Endometrium (tissue), 2 donors: ENCODE measurements around the gene ZYX.
"Not testable (repeated sequence)": the region's sequence is repeated elsewhere in the genome, so short reads cannot be mapped to it uniquely, and the experiment has no call there.

ENCODE experiments used
- FAIRE-seq: peaks from 2 replicates; lab custom pipeline; 2012; peaks lifted over from hg19 to GRCh38; lab: Jason Lieb, UNC
- donor health status: control.
- donor health status: control.

Gene ZYX

GRCh38 chr7:143385891-143386781, 5.0 kb downstream of the ZYX start:
- FAIRE-seq = no peak

DNA sequence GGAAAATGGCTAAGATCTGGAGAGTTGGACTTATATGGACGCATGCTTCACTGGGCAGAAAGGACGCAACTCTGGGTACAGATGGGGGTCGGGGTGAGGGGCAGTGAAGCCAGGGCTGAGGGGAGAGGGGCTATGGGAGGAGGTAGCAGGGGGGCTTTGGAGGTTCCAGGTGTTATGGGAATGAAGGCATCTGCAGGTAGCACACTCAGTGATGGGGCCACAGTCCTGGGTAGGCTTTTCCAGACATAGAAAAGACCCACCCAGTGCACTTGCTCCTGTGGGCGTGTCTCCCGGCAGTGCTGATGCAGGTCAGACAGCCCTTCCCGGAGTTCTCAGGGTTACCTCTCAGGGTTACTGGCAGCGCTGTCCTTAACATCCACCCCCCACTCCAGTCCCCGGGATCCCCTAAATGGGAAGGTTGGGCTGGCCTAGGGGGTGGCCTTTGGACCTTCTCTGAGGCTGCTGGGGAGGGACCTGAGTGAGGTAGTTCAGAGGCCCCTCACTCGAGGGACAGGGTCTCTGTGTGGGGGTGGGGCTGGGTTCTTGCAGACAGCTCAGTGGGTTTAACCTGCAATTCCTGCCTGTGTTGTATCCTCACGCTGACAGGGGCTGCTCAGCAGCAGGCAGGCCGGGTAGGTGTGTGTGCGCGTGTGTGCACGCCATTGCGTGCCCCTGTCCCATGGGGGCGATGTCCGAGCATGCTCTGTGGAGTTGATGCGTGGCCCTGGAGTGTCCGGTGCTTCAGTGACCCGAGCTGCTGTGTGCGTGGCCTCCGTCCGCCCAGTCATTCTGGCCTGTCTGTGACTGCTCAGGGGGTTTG, 6.2 kb downstream of the ZYX start:
- no peak for FAIRE-seq

- FAIRE-seq = no peak
Measured at GRCh38 chr7:143388051-143388450, 6.9 kb downstream of the ZYX start.

- no peak for FAIRE-seq
Measured at GRCh38 chr7:143388491-143389101, 7.5 kb downstream of the ZYX start.

- no peak for FAIRE-seq
Measured at GRCh38 chr7:143389316-143390103, 8.4 kb downstream of the ZYX start.

- FAIRE-seq = no peak
Measured at GRCh38 chr7:143390104-143390772, 9.1 kb downstream of the ZYX start.

DNA sequence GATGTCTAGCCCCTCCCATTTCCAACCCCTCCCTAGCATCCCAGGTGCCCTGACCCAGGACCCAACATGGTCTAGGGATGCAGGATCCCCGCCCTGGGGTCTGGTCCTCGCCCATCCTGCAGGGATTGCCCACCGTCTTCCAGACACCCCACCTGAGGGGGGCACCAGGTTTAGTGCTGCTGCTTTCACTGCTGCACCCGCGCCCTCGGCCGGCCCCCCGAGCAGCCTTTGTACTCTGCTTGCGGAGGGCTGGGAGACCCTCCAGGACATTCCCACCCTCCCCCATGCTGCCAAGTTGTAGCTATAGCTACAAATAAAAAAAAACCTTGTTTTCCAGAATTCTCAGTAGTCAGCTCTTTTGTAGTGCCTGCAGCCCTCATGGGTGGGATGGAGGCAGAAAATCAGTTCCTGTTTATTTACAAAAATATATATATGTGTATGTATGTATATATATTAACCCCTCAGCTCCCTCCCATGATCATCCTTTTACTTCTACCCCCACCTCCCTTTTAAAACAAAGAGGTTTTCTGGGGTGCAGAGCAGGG, 9.7 kb downstream of the ZYX start:
- FAIRE-seq = no peak

DNA sequence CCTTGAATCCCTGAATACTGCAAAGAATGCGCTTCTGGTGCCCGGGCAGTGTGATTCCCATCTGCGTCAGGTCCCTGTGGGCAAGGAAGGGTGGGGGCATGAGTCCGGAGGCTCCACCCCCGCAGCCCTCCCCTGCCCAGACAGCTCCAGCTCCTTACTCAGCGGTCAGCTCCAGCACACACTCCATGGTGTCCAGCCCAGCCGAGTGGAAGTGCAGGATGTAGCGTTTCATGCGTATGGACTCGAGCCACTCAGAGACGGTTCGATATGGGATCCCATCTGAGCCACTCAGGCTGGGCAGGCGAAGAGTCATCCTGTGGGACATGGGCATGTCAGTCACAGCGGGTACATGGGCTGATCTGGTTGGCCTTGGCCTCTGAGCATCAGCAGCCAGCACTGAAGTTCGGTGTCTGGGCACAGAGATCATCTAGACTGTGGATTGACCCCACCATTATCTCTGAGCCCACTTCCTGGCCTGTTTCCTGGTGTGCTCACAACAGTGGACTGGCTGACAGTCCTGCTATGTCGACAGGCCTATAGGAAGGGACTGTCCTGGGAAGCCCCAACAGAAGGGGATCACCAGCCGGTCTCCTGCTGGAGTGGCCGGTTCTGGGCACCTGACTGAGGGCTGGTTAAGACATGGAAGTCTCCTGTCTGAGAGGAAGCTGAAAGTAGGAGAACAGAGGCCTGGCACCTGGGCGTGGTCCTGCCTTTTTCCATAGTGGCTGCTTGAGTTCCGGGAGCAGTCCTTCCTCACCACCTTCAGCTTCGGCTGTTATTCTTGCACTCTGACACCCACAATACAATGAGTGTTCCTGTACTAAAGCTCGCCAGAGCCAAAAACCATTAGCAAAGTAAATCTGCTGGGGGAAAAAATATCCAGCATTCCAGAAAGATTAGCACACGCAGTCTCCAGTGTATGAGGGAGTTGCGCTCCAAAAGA, 10.6 kb downstream of the ZYX start:
- FAIRE-seq = peak; percentile 70

DNA sequence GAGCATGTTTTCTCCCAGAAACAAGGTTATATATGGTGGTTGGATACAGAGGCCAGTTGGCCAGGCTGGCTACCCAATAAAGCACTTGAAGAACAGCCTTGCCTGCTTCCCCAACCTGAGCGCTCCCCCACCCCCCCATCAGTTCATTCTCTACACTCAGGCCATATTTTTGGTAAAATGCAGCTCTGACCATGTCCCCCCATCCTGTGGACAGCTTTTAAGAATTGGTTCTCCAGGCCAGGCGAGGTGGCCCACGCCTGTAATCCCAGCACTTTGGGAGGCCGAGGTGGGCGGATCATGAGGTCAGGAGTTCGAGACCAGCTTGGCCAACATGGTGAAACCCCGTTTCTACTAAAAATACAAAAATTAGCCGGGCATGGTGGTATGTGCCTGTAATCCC, 11.3 kb downstream of the ZYX start:
- FAIRE-seq = not testable (repeated sequence)

- FAIRE-seq = no peak
Measured at GRCh38 chr7:143392875-143393266, 11.7 kb downstream of the ZYX start.

- no peak for FAIRE-seq
Measured at GRCh38 chr7:143393267-143394041, 12.3 kb downstream of the ZYX start.

DNA sequence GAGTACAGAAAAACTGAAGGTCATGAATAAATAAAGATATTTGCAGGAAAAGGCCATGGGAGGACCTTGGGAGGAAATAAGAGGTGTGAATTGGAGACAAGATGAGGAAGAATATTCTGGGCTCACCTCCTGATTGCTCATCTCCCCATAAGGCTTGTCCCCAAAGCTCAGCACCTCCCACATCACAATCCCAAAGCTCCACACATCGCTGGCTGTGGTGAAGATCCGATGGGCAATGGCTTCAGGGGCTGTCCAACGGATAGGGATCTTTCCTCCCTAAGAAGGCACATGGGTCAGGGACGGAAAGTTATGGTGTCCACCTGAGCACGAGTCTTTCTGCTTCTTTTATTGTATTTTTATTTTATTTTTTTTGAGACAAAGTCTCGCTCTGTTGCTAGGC, 12.9 kb downstream of the ZYX start:
- no peak for FAIRE-seq

DNA sequence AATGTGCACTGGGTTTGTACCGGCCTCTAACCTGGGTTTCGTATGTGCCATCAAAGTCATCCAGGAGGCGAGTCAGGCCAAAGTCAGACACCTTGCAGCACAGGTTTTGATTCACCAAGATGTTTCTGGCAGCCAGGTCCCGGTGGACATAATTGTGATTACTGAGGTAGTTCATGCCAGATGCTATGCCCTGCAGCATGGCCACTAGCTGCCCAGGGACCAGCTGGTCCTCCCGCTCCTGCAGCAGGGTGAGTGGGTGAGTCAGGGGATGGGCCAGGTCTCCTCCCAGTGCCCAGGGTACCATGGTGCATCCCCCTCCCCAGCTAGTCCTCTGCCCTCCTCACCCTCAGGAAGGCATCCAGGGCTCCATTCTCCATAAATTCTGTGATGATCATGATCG, 13.6 kb downstream of the ZYX start:
- no peak for FAIRE-seq

- FAIRE-seq = no peak
Measured at GRCh38 chr7:143395187-143396149, 14.3 kb downstream of the ZYX start.

- FAIRE-seq = no peak
Measured at GRCh38 chr7:143396182-143396581, 15.0 kb downstream of the ZYX start.

- no peak for FAIRE-seq
Measured at GRCh38 chr7:143396625-143397556, 15.7 kb downstream of the ZYX start.
